Peyer's patch (tissue), 4 donors: Measurements from ENCODE around the gene SDR42E1. TPM values are rescaled to one million over a fixed set of nuclear protein-coding genes. Genes with fewer than 3 reads are reported as not detected.

Source experiments
- DNase-seq, 3 donors: peaks; one replicate each; pipeline ENCODE4 v3.0.0-alpha.2; 2017 to 2019
- H3K27ac ChIP-seq, 4 donors: fragments of 200-600 bp; sonication (generic); one replicate each; pipeline ENCODE4 v1.5.1; 2016 to 2019
- H3K27me3 ChIP-seq, 2 donors: fragments of 200-600 bp; sonication (generic); one replicate each; pipeline ENCODE4 v1.5.1; 2019
- H3K36me3 ChIP-seq, 3 donors: fragments of 200-600 bp; sonication (generic); one replicate each; pipeline ENCODE4 v1.5.1; 2016 to 2019
- H3K4me1 ChIP-seq, 4 donors: fragments of 200-600 bp; sonication (generic); one replicate each; pipeline ENCODE4 v1.5.1; 2016 to 2019
- H3K4me3 ChIP-seq, 4 donors: fragments of 200-600 bp; sonication (generic); 1 replicate in 3 of 4; 2 replicates in 1 of 4; pipeline ENCODE4 v1.5.1; 2016 to 2019; ENCODE audit warnings: mild to moderate bottlenecking in 1 of 4
- H3K9me3 ChIP-seq, 4 donors: fragments of 200-600 bp; sonication (generic); one replicate each; pipeline ENCODE4 v1.5.1; 2016 to 2019; ENCODE audit warnings: mild to moderate bottlenecking in 1 of 4
- CTCF ChIP-seq, 6 experiments: fragments of 450-650 bp in 4 of 6; fragments of 200-600 bp in 2 of 6; sonication (generic) in 1 of 6; IDR thresholded peaks; one replicate each; pipeline ENCODE4 v1.5.1; 2017 to 2019; ENCODE audit warnings: antibody characterized with exemption in 6 of 6, mild to moderate bottlenecking in 3 of 6, moderate library complexity in 1 of 6
- POLR2A ChIP-seq, 2 donors: fragments of 450-650 bp; IDR thresholded peaks; one replicate each; pipeline ENCODE4 v1.5.1; 2017; ENCODE audit warnings: antibody characterized with exemption in 2 of 2, mild to moderate bottlenecking in 2 of 2, moderate library complexity in 2 of 2
- total RNA-seq, 4 donors: library from RNA; depleted of rRNA; stranded (reverse); fragments of >200 nt; gene quantifications; one replicate each; pipeline ENCODE4 v1.1.0, GENCODE V29; 2016

The SDR42E1 gene
- total RNA-seq, 4 donors from 2014 or later: 1.7 to 19.8 (median 17.1) TPM

DNA sequence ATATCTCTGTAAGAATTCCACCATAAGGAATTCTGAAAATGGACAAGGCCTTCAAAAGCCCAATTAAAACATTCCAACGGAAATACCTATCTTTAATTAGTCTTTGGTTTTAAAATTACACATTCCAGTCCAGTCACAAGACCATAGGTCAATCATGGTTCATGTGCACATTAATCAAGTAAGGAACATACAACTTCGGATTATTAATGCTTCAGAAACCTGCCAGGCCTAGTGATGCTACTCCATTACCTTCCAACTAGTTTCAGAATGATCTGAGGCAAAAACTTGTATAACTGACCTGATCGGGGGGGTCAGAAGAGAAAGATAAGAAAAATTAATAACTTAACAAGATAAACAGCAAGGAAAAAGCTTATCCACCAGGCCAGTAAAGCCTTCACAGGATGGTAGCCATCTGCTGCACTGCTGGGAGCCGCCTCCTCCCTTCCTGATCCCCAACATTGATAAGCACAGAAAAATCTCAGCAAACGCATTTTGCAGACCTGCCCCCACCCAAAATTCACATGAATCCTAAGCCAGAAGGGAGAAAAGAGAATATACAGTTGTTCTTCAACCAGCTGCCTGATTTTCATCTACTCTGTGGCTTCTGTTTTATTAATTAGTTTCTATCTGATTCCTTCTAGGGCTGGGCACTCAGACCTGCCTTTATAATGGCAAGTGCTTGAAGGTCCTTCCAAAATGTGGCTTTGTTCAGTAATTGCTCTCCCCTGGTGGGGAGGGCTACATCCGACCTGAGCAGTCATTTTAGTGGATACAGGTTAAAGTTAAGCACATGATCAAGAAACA is 6.0 kb downstream of the SDR42E1 start:
- Histone ChIP-seq H3K4me3 (no peak overlapping the region), H3K27me3 (no peaks in the 10 kb centered on the region), H3K4me1 (peaks cover 0 to 5% (median 0%) of the 10 kb centered on the region in 4 donors), H3K9me3 (peaks cover 0 to 7% (median 0%) of the 10 kb centered on the region in 4 donors), H3K36me3 (peaks cover 0 to 12% (median 0%) of the 10 kb centered on the region in 3 donors), H3K27ac (no peak overlapping the region)
- TF ChIP-seq CTCF (IDR thresholded peaks at IDR 0.05) (no peak), POLR2A (IDR thresholded peaks at IDR 0.05) (no peak)
- no peak for DNase-seq

DNA sequence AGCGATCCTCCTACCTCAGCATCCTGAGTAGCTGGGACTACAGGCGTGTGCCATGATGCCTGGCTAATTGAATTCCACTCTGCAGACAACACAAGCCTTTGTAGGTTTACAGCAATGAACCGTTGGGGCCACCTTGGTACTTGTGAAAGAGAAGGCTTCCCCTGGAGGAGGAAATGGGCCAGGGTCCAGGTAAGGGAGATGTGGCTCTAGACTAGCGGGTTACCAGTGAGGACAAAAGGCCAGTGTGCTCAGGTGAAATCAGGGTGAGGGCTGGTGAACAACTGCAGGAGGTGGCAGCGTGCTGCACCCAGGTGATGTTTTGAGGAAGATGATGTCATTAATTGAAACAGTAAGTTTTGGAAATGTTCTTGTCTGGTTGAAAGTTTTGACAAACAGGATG is 6.7 kb downstream of the SDR42E1 start:
- Histone ChIP-seq H3K4me1 (peaks cover 0 to 5% (median 0%) of the 10 kb centered on the region in 4 donors), H3K27me3 (no peaks in the 10 kb centered on the region), H3K4me3 (no peak overlapping the region), H3K9me3 (peaks cover 0 to 7% (median 0%) of the 10 kb centered on the region in 4 donors), H3K36me3 (peaks cover 0 to 19% (median 0%) of the 10 kb centered on the region in 3 donors), H3K27ac (no peak overlapping the region)
- no peak for TF ChIP-seq CTCF (IDR thresholded peaks at IDR 0.05)
- no peak for TF ChIP-seq POLR2A (IDR thresholded peaks at IDR 0.05)
- no peak for DNase-seq

GRCh38 chr16:82002831-82003230 is 8.4 kb downstream of the SDR42E1 start:
- Histone ChIP-seq H3K36me3 (peaks cover 0 to 23% (median 0%) of the 10 kb centered on the region in 3 donors), H3K9me3 (no peaks in the 10 kb centered on the region), H3K4me3 (no peak overlapping the region), H3K27ac (no peak overlapping the region), H3K27me3 (no peaks in the 10 kb centered on the region), H3K4me1 (peaks cover 0 to 5% (median 0%) of the 10 kb centered on the region in 4 donors)
- no peak for TF ChIP-seq CTCF (IDR thresholded peaks at IDR 0.05)
- no peak for TF ChIP-seq POLR2A (IDR thresholded peaks at IDR 0.05)
- DNase-seq: no peak

DNA sequence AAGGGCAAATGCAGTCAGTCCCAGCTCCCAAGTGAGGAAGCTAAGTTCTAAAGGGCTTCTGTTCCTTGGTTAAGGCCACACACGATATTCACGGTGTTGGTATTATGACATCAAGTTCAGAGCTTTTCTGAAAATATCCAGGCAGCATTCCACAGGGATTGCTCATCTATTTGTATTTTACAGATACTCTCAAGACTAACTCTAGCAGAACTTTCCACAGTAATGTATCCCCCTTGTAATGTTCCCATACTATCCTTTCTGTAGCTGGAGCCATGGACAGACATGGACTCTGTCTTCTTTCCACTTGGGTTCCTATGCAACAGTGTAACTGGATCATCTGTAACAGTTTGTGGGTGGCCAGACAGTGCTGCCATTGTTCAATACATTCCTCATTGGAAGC is 13.5 kb downstream of the SDR42E1 start:
- no peaks in the 10 kb centered on the region for H3K9me3 ChIP-seq
- DNase-seq: no peak
- TF ChIP-seq POLR2A (IDR thresholded peaks at IDR 0.05): no peak
- no peak for TF ChIP-seq CTCF (IDR thresholded peaks at IDR 0.05)
- H3K36me3 ChIP-seq: peaks cover 0 to 23% (median 0%) of the 10 kb centered on the region in 3 donors
- no peak overlapping the region for H3K4me3 ChIP-seq
- H3K27ac ChIP-seq: peak overlapping the region in 2 of 4 donors; percentile 45 to 53
- no peaks in the 10 kb centered on the region for H3K27me3 ChIP-seq
- peaks cover 0 to 4% (median 0%) of the 10 kb centered on the region in 4 donors for H3K4me1 ChIP-seq

DNA sequence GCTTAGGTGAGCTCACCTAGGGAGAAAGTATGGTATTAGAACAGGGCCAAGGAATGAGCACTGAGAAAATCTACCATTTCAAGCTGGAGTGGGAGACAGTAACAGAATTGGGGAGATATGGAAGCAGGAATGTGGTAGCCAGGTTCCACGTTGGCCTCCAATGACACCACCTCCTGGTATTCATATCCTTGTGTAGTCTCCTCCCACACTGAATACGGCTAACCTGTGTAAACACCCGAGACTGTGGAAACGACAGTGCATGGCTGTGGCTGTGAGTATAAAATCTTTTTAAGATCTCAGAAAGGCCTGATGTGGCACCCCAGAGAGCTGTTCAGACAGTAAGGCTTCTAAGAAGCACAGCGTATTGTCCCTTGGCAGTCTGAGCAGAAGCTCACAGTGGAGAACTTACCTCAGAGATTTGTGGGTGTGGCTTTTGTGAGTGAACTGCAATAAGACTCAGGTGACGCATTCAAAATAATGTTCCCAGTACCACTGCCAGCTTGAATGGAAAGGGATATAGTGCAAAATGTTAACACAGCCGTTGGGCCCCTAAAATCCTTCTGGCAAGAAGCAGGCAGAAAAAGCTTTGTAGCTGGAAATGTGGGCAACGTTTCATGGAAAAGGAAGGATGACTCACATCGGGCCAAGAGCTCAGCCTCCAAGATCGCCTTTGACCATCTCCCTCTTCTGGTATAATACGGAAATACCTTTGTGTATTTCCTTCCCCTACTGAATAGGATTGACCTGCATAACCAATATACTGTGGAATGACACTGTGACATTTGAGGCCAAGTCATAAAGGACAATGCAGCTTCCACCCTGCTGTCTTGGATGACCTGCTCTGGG is 14.4 kb downstream of the SDR42E1 start:
- no peak overlapping the region for H3K4me3 ChIP-seq
- H3K4me1 ChIP-seq: peaks cover 0 to 4% (median 0%) of the 10 kb centered on the region in 4 donors
- H3K27me3 ChIP-seq: no peaks in the 10 kb centered on the region
- H3K9me3 ChIP-seq: no peaks in the 10 kb centered on the region
- no peak for DNase-seq
- H3K36me3 ChIP-seq: peaks cover 0 to 23% (median 0%) of the 10 kb centered on the region in 3 donors
- H3K27ac ChIP-seq: peak overlapping the region in 2 of 4 donors; percentile 45 to 53
- peak in 3 of 6 experiments; percentile 34 to 44 (median 34) for TF ChIP-seq CTCF (IDR thresholded peaks at IDR 0.05)
- TF ChIP-seq POLR2A (IDR thresholded peaks at IDR 0.05): no peak
